Heart left ventricle (tissue), 16 donors: Measurements from ENCODE around the gene SLC29A2. TPM values are rescaled to one million over a fixed set of nuclear protein-coding genes. Genes with fewer than 3 reads are reported as not detected.

Experiments
- ATAC-seq, 4 donors: fragments of 200-7000 bp; cut with Tn5 transposase; one replicate each; pipeline ENCODE4 v1.9.1; 2020 to 2022; ENCODE audit warnings: moderate library complexity in 4 of 4, mild to moderate bottlenecking in 3 of 4, moderate number of reproducible peaks in 1 of 4
- DNase-seq, 5 donors: peaks; one replicate each; pipeline ENCODE4 v3.0.0-alpha.2; 2020
- H3K27ac ChIP-seq, 12 donors: fragments of 200-600 bp; sonication (generic) in 4 of 12; one replicate each; pipeline versions ENCODE4 v1.5.0 to v1.8.0; 2016 to 2022; ENCODE audit warnings: mild to moderate bottlenecking in 2 of 12
- H3K27me3 ChIP-seq, 9 donors: fragments of 200-600 bp; sonication (generic) in 2 of 9; one replicate each; pipeline versions ENCODE4 v1.5.1 to v1.8.0; 2016 to 2022; ENCODE audit warnings: mild to moderate bottlenecking in 3 of 9
- H3K36me3 ChIP-seq, 9 donors: fragments of 200-600 bp; sonication (generic) in 2 of 9; one replicate each; pipeline versions ENCODE4 v1.5.0 to v1.8.0; 2018 to 2022; ENCODE audit warnings: mild to moderate bottlenecking in 2 of 9
- H3K4me1 ChIP-seq, 12 donors: fragments of 200-600 bp; sonication (generic) in 4 of 12; one replicate each; pipeline versions ENCODE4 v1.5.0 to v1.8.0; 2016 to 2022; ENCODE audit warnings: mild to moderate bottlenecking in 3 of 12
- H3K4me3 ChIP-seq, 12 donors: fragments of 200-600 bp; sonication (generic) in 4 of 12; one replicate each; pipeline versions ENCODE4 v1.5.0 to v1.8.0; 2017 to 2022; ENCODE audit warnings: mild to moderate bottlenecking in 9 of 12, moderate library complexity in 4 of 12
- H3K9me3 ChIP-seq, 12 donors: fragments of 200-600 bp; sonication (generic) in 4 of 12; one replicate each; pipeline versions ENCODE4 v1.5.0 to v1.8.0; 2016 to 2022; ENCODE audit warnings: mild to moderate bottlenecking in 1 of 12
- POLR2A ChIP-seq, 2 donors: fragments of 450-650 bp; IDR thresholded peaks; one replicate each; pipeline ENCODE4 v1.6.1; 2017; ENCODE audit warnings: antibody characterized with exemption in 2 of 2, mild to moderate bottlenecking in 2 of 2, moderate library complexity in 2 of 2
- WGBS, 4 donors: extraction: QIAGEN DNeasy Blood & Tissue Kit in 2 of 4; methylation state at CpG; one replicate each; pipeline versions ENCODE4 v1.1.5 to v1.1.7; 2013 to 2018; 5-methylcytosine and 5-hydroxymethylcytosine counted together
- intact Hi-C, 10 donors: fragments of 100-400 bp; cut with DNase I; formaldehyde crosslinking; loops; one replicate each; pipeline versions ENCODE4 v1.11.1 to v1.14.2; 2022
- polyA plus RNA-seq, 2 donors: library from polyadenylated mRNA; stranded (reverse); fragments of 200-250 nt; gene quantifications; one replicate each; pipeline ENCODE4 v1.2.3, GENCODE V29; 2013
- total RNA-seq, 9 donors: library from RNA; depleted of rRNA in 2 of 9; stranded (reverse); fragments of >200 nt in 2 of 9; fragmentation: NEBNext Ultra II Directional in 3 of 9; extraction: Animal tissue kit (Norgen Biotek cat#: 25700) in 3 of 9; gene quantifications; one replicate each; pipeline versions ENCODE4 v1.1.0 to v1.2.4, GENCODE V29; 2016 to 2023
- TF ChIP-seq, protein P1 (sequence below), 12 donors: fragments of 200-600 bp; sonication (generic) in 4 of 12; IDR thresholded peaks; one replicate each; pipeline versions ENCODE4 v1.5.0 to v1.8.0; 2018 to 2022; ENCODE audit warnings: antibody characterized with exemption in 12 of 12, mild to moderate bottlenecking in 5 of 12
- donor health status: ischemic (EF 13 %, LVEDD 7.1; RV severe dilation, severe dysfunction).
- donor health status: healthy with polysubstance abuse.
- donor health status: DM: no; HTN: yes; CAD: no.
- donor health status: DM: no; HTN: no; CAD: no.
- donor health status: ischemic (EF 25% LVEDD 6.9; RV normal size, moderate dysfunction).
- donor health status: ischemic (EF 25% LVEDD 5.7; RV mildly dilated, moderate dysfunction).
- donor health status: healthy.
- donor health status: DM: yes; HTN: yes; CAD: no.
- donor health status: ischemic (EF 35%, LVEDD 5.7; RV mildly dilated, moderate dysfunction).
- donor health status: nonischemic (EF 11% LVEDD 7.7; RV severe dilation, severe dysfunction).
- donor health status: DM: yes; HTN: yes; CAD: no.
- donor health status: PGD.
- donor health status: ischemic (EF 29% LVEDD 5.4; RV normal size, mild dysfunction).
- donor health status: nonischemic (EF 23%, LVEDD 6.1; RV moderate dilation, normal function).

Gene SLC29A2
- total and polyA plus RNA-seq, 11 donors: 6.8 to 30.9 (median 13.1) TPM

DNA sequence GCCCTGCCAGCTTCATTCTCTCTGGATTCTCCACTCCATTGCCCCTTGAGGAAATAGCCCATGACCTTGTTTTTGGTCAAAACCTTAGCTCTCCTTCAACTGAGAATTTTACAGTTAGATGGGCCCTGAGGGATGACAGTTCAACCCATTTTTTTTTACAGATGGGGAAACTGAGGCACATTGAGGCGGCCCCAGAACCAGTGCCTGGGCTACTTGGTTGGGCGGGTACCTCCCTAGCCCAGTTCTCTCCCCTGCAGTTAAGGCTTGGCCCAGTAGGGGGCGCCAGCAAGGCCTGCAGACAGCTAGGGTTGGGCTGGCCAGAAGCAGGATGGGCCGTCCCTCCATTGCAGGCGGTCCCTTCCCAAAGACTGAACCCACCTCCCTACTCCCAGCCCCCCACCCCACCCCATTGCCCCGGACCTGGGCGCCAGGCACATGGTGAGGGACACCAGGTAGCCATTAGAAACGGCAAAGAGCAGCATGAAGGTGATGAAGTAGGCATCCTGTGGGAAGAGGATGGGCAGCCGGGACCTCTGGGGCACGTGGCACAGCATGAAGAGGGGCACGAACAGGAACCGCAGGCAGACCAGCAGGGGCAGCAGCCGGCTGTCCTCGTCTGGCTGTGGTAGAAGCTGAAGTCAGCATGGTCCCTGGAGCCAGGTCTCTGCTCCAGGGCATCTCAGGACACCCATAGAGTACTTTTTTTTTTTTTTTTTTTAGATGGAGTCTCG lies 7.6 kb downstream of the SLC29A2 start:
- H3K36me3 ChIP-seq: peaks cover 0 to 4% (median 0%) of the 10 kb centered on the region in 9 donors
- peaks cover 0 to 13% (median 0%) of the 10 kb centered on the region in 12 donors for H3K4me1 ChIP-seq
- peak overlapping the region in 2 of 12 donors; percentile 14 to 36 for H3K27ac ChIP-seq
- TF ChIP-seq, protein P1, sequence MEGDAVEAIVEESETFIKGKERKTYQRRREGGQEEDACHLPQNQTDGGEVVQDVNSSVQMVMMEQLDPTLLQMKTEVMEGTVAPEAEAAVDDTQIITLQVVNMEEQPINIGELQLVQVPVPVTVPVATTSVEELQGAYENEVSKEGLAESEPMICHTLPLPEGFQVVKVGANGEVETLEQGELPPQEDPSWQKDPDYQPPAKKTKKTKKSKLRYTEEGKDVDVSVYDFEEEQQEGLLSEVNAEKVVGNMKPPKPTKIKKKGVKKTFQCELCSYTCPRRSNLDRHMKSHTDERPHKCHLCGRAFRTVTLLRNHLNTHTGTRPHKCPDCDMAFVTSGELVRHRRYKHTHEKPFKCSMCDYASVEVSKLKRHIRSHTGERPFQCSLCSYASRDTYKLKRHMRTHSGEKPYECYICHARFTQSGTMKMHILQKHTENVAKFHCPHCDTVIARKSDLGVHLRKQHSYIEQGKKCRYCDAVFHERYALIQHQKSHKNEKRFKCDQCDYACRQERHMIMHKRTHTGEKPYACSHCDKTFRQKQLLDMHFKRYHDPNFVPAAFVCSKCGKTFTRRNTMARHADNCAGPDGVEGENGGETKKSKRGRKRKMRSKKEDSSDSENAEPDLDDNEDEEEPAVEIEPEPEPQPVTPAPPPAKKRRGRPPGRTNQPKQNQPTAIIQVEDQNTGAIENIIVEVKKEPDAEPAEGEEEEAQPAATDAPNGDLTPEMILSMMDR (IDR thresholded peaks at IDR 0.05): peak; percentile 33 to 63 (median 50)
- no peak for TF ChIP-seq POLR2A (IDR thresholded peaks at IDR 0.05)
- no peak overlapping the region for H3K4me3 ChIP-seq
- intact Hi-C loops: no loop called here
- no peaks in the 10 kb centered on the region for H3K27me3 ChIP-seq
- 71 to 84% (median 73%) methylated on average over 13 to 15 of the region's 15 CpGs for WGBS, 4 donors
- ATAC-seq: peak in 3 of 4 donors; percentile 10 to 19 (median 17)
- no peaks in the 10 kb centered on the region for H3K9me3 ChIP-seq
- DNase-seq: peak in 2 of 5 donors; percentile 35 to 64

DNA sequence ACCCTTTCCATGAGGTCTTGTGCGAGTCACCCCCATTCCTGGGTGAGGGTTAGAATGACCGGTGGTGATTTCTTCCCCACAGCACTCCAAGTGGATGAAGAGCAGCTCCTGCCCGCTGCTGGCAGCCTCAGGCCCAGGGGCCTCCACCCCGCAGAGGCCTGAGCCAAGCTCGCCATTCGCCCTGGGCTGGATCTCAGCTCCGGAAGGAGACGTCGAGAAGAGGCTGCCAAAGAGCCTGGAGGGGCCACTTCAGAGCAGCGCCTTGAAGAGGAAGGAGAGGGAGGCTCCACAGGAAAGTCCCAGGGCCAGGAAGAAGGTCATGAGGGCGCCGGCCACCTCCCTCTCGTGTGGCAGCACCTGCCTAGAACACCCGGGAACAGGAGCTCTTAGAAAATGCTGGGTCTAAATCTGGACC lies 8.4 kb downstream of the SLC29A2 start:
- TF ChIP-seq POLR2A (IDR thresholded peaks at IDR 0.05): no peak
- TF ChIP-seq, protein P1 (IDR thresholded peaks at IDR 0.05): no peak
- Histone ChIP-seq H3K36me3 (peaks cover 0 to 4% (median 0%) of the 10 kb centered on the region in 9 donors), H3K27me3 (no peaks in the 10 kb centered on the region), H3K27ac (peak overlapping the region in 2 of 12 donors; percentile 26 to 36), H3K4me3 (no peak overlapping the region), H3K4me1 (peaks cover 0 to 13% (median 0%) of the 10 kb centered on the region in 12 donors), H3K9me3 (no peaks in the 10 kb centered on the region)
- ATAC-seq (peak; percentile 11 to 77 (median 22)), DNase-seq (peak in 4 of 5 donors; percentile 37 to 57 (median 46))
- intact Hi-C loops: no loop called here
- 58 to 84% (median 67%) methylated on average over 14 of the region's 14 CpGs for WGBS, 4 donors

DNA sequence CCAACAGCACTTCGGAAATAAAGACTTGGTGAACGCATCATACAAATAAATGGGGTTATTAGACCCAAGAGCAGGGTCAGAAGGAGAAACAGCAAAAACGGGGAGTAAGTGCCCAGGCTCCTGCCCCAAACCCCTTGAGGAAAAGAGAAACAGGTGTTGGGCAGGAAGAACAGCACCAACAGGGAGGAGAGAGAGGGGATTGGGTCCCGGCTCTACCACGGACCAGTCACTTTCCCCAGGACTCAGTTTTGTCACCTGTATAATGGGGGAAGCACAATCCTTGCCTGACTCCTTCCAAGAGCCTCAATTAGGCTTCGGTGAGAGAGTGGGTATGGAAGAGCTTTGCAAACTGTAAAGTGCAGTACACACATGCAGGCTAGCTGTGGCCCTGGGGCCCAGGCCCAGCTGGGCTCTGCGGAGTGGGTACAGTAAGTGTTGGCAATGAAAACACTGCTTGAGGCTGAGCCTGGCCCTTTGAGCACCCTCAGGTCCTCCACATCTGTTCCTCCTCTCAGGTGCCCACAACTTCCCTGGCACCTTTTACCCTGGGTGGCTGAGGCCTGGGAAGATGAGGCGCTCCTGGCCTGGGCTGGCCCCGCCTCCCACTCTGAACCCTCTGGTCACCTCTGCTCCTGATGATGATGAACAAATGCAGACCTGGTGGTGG lies 8.9 kb downstream of the SLC29A2 start:
- peaks cover 0 to 4% (median 0%) of the 10 kb centered on the region in 9 donors for H3K36me3 ChIP-seq
- intact Hi-C loops: no loop called here
- ATAC-seq (no peak), DNase-seq (peak in 1 of 5 donors; percentile 33)
- no peak overlapping the region for H3K4me3 ChIP-seq
- H3K4me1 ChIP-seq: peaks cover 0 to 13% (median 0%) of the 10 kb centered on the region in 12 donors
- H3K27ac ChIP-seq: peak overlapping the region in 1 of 12 donors; percentile 26
- WGBS, 4 donors: 79 to 89% (median 85%) methylated on average over 8 to 9 of the region's 9 CpGs
- no peaks in the 10 kb centered on the region for H3K27me3 ChIP-seq
- H3K9me3 ChIP-seq: no peaks in the 10 kb centered on the region
- TF ChIP-seq, protein P1 (IDR thresholded peaks at IDR 0.05): no peak
- no peak for TF ChIP-seq POLR2A (IDR thresholded peaks at IDR 0.05)

DNA sequence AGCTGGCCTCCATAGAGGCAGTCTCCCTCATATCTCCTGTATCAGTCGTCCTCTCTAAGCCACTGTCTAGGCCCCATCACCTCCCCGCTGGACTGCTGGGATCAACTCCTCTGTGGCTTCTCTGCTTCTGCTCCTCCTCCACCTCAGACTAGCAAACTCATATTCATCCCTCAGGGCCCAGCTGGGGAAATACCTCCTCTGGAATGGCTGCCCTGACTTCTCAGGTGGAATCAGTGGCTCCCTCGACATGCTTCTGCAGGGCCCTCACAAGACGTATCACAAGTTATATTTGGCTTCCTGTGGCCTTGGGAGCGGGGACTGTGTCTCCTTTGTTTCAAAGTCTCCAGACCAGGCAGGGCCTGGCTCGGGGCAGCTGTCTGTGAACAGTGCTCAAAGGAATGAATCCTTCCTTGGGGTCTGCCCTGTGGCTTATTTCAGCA lies 10.0 kb downstream of the SLC29A2 start:
- ATAC-seq: no peak
- Histone ChIP-seq H3K4me1 (peaks cover 0 to 13% (median 0%) of the 10 kb centered on the region in 12 donors), H3K27ac (no peak overlapping the region), H3K9me3 (no peaks in the 10 kb centered on the region), H3K4me3 (no peak overlapping the region), H3K36me3 (no peaks in the 10 kb centered on the region), H3K27me3 (no peaks in the 10 kb centered on the region)
- DNase-seq: peak in 1 of 5 donors; percentile 37
- intact Hi-C loops: no loop called here
- TF ChIP-seq, protein P1 (IDR thresholded peaks at IDR 0.05): no peak
- 70 to 82% (median 77%) methylated on average over 6 of the region's 6 CpGs for WGBS, 4 donors
